Measurements from ENCODE around the gene LRIG3.
"Not testable (repeated sequence)": the region's sequence is repeated elsewhere in the genome, so short reads cannot be mapped to it uniquely, and the experiment has no call there.

Gene LRIG3

GRCh38 chr12:58858030-58858429, 62.3 kb downstream of the LRIG3 start:
- DNase-seq (ENCODE audit: low read depth in 4 of 4, low spot score in 1 of 4), result no peak

DNA sequence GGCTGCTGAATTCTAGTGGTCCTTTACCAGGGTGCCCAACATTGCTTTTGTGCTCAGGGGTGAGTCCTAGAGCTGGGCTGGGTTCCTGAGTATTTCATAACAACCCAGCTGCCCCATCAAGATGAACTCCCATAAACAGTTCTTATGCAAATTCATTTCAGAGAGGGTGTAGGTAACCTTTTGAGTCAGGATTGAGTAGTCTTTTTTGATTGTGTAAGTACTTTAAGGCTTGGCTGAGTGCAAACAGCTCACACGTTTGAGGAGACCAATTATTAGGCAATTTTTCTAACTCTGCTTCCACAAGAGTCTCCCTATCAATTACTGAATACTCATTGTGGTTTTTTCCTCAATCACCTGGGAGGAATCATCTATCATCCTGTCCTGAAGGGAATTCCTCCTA, 63.1 kb downstream of the LRIG3 start:
- not testable (repeated sequence) for DNase-seq (ENCODE audit: low read depth in 4 of 4, low spot score in 1 of 4)

DNA sequence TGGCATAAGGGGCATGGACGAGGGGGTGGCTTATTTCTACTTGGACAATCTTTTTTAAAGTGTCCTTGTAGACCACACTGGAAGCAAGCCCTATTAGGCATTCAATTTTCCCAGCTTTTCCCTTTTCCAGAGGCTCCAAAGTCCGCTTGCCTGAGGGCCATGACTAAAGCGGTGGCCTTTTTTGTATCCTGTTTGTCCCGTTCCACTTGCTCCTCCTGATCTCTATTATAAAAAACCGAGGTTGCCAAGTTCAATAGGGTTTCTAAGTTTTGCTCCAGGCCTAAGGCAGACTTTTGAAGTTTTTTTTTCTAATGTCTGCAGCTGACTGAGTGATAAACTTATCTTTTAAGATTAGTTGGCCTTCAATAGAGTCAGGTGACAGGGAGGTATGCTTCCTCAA, 64.7 kb downstream of the LRIG3 start:
- not testable (repeated sequence) for DNase-seq (ENCODE audit: low read depth in 4 of 4, low spot score in 1 of 4)

- no peak for DNase-seq (ENCODE audit: low read depth in 4 of 4, low spot score in 1 of 4)
Observed at GRCh38 chr12:58850826-58851225, 69.5 kb downstream of the LRIG3 start.

DNA sequence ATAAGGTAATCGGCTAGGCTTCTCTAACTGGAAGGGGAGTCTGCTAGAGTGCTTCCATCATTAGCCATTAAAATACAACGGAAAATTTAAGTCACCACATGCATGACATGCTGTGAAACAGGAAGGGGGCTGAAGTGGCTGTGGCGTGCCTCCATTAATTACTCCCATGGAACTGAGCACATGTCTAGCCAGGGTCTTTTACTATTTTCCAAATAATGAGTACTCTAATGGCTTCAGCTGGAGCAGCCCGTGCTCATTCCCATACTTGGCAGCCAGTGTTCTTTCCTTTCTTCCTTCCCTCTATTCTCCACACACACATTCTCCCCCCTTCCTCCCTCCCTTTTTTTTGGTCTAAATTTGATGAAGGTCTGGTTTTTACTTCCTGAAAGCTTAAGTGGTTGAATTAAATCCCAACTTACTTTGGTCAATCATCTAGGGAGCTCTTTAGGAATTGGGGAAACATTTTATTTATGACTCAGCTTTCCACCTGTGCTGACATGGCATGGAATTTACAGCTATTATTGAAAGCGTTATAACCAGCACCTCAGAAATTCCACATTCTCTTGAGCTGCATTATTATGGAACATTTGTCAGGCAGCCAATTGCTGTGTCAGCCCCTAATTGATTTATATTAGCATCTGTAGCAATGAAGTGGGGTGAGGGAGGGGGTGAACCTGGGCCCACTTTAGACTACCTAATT, 72.3 kb downstream of the LRIG3 start:
- DNase-seq (ENCODE audit: low read depth in 4 of 4, low spot score in 1 of 4), result no peak

DNA sequence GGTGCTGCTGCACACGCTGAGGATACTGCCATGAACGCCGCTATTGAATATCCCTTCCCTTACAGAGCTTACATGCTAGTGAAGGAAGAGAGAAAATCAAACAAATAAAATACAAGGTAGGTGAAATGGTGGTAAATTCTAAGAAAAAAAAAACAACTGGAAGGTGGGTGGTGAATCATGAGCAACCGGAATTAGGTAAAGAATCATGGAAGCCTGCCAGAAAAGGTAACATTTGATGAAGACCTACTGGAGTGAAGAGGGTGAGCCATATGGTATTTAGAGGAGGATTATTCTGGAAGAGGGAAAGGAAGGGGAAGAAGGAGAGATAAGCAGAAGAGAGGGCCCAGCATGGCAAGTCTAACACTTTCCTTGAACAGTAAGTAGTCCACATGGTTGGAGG, 76.1 kb downstream of the LRIG3 start:
- no peak for DNase-seq (ENCODE audit: low read depth in 4 of 4, low spot score in 1 of 4)

DNA sequence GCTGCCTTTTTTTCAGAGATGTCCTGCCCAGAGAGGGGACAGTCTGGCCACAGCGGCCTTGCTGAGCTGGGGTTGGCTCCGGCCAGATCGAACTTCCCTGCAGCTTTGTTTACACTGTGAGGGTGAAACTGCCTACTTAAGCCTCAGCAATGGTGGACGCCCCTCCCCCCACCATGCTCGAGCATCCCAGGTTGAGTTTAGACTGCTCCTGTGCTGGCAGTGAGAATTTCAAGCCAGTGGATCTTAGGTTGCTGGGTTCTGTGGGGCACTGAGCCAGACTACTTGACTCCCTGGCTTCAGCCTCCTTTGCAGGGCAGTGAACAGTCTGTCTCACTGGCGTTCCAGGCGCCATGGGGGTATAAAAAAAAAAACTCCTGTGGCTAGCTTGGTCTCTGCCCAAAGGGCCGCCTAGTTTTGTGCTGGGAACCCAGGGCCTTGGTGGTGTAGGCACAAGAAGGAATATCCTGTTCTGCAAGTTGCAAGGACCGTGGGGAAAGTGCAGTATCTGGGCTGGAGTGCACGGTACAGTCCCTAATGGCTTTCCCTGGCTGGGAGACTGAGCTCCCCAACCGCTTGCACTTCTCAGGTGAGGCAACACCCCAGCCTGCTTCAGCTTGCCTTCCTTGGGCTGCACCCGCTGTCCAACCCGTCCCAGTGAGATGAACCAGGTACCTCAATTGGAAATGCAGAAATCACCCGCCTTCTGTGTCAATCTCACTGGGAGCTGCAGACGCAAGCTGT, 79.1 kb downstream of the LRIG3 start:
- no peak for DNase-seq (ENCODE audit: low read depth in 4 of 4, low spot score in 1 of 4)

- no peak for DNase-seq (ENCODE audit: low read depth in 4 of 4, low spot score in 1 of 4)
Observed at GRCh38 chr12:58833853-58834252, 86.5 kb downstream of the LRIG3 start.

DNA sequence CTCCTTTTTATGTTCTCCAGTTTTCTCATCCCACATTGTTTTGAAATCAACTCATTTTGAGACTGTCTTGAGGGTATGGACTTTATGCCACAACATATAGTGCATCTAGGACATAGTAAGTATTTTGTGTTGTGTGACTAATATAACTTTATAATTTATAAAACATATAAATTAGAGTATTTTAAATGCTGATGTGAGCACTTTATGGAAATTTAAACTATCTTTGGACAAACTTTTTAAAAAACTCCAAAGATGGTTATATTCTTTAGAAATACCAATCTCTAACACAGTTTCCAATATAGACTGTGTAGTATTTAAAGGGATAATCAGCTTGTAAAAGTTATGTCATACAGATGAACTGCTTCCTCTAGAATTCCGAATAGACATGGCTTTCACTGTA, 87.4 kb downstream of the LRIG3 start:
- DNase-seq (ENCODE audit: low read depth in 4 of 4, low spot score in 1 of 4), result no peak
